Dendritic cell treated with granulocyte-macrophage colony-stimulating factor and Interleukin-4, amounts not matched to agents 40 ng/mL and 50 ng/mL, for 4 days (primary cell): ENCODE data around the gene MOB3B.
"Not testable (repeated sequence)": the region's sequence is repeated elsewhere in the genome, so short reads cannot be mapped to it uniquely, and the experiment has no call there.

ENCODE experiments used
- H3K27ac Mint-ChIP-seq: one replicate; pipeline ENCODE4 v1.8.0; 2022; ENCODE audit warnings: mild to moderate bottlenecking, mixed read lengths
- H3K27me3 Mint-ChIP-seq: one replicate; pipeline ENCODE4 v1.8.0; 2022; ENCODE audit warnings: mild to moderate bottlenecking, mixed read lengths
- H3K36me3 Mint-ChIP-seq: one replicate; pipeline ENCODE4 v1.8.0; 2022; ENCODE audit warnings: low read depth, mixed read lengths
- H3K4me1 Mint-ChIP-seq: one replicate; pipeline ENCODE4 v1.8.0; 2022; ENCODE audit warnings: low read depth, mixed read lengths
- H3K4me3 Mint-ChIP-seq: one replicate; pipeline ENCODE4 v1.8.0; 2022; ENCODE audit warnings: mild to moderate bottlenecking, moderate library complexity, mixed read lengths
- H3K9me3 Mint-ChIP-seq: one replicate; pipeline ENCODE4 v1.8.0; 2022; ENCODE audit warnings: mixed read lengths
- intact Hi-C: fragments of 100-400 bp; cut with micrococcal nuclease; formaldehyde crosslinking; loops from one replicate; pipeline ENCODE4 v1.15.0; 2022

The MOB3B gene

DNA sequence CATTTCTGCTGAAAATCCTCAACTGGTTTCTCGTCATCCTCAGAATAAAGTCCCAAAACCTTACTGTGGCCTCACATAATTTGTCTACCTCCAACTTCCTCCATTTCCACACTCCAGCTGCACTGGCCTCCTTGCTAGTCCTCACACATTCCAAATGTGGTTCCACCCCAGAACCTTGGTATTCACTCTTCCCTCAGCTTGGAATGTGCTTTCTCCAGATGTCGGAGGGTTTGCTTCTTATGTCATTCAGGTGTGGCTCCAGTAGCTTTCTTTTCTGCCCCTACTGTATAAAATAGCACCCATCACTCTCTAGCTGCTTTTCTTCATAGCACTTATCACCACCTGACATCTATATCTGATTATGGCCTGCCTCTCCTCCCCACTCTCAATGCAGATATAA, 108.0 kb downstream of the MOB3B start:
- Mint-ChIP-seq H3K4me3 (no peak overlapping the region), H3K27ac (no peak overlapping the region), H3K36me3 (peaks cover 83% of the 10 kb centered on the region), H3K9me3 (no peaks in the 10 kb centered on the region), H3K27me3 (no peaks in the 10 kb centered on the region), H3K4me1 (peaks cover 53% of the 10 kb centered on the region)
- intact Hi-C loops = no loop called here

DNA sequence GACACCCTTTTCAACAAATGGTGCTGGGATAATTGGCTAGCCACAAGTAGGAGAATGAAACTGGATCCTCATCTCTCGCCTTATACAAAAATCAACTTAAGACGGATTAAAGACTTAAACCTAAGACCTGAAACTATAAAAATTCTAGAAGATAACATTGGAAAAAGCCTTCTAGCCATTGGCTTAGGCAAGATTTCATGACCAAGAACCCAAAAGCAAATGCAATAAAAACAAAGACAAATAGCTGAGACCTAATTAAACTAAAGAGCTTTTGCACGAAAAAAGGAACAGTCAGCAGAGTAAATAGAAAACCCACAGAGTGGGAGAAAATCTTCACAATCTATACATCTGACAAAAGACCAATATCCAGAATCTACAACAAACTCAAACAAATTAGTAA, 110.1 kb downstream of the MOB3B start:
- peaks cover 70% of the 10 kb centered on the region for H3K36me3 Mint-ChIP-seq
- peak overlapping the region; percentile 21 for H3K27ac Mint-ChIP-seq
- H3K27me3 Mint-ChIP-seq, intact Hi-C loops, H3K9me3 Mint-ChIP-seq, H3K4me3 Mint-ChIP-seq: not testable (repeated sequence)
- peaks cover 41% of the 10 kb centered on the region for H3K4me1 Mint-ChIP-seq

DNA sequence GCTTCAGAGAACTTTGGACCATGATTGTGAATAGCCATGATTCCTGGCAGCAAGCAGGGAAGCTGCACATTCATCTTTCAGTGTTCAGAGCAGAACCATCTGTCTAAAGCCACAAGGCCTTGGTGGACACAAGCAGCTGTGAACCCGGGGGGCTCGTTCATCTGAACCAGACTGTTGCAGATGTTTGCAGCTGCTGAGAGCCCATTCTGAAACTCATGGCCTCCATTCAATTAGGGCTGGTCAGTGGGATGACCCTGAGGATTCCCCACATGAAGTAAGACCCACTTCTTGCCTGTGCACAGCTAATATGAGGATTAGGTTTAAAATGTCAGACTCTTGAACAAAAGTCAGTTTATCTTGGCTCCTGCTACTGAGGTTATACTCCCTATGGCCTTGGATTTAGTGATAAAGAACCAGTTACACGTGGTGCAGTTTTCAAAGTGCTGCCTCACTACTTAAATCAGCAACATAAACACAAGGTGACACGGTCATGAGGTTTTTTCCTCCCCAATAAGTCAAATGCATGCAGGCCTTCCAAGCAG, 115.3 kb downstream of the MOB3B start:
- no peaks in the 10 kb centered on the region for H3K27me3 Mint-ChIP-seq
- peaks cover 52% of the 10 kb centered on the region for H3K4me1 Mint-ChIP-seq
- H3K36me3 Mint-ChIP-seq = peaks cover 61% of the 10 kb centered on the region
- H3K9me3 Mint-ChIP-seq = no peaks in the 10 kb centered on the region
- intact Hi-C loops = no loop called here
- H3K27ac Mint-ChIP-seq = no peak overlapping the region
- no peak overlapping the region for H3K4me3 Mint-ChIP-seq

DNA sequence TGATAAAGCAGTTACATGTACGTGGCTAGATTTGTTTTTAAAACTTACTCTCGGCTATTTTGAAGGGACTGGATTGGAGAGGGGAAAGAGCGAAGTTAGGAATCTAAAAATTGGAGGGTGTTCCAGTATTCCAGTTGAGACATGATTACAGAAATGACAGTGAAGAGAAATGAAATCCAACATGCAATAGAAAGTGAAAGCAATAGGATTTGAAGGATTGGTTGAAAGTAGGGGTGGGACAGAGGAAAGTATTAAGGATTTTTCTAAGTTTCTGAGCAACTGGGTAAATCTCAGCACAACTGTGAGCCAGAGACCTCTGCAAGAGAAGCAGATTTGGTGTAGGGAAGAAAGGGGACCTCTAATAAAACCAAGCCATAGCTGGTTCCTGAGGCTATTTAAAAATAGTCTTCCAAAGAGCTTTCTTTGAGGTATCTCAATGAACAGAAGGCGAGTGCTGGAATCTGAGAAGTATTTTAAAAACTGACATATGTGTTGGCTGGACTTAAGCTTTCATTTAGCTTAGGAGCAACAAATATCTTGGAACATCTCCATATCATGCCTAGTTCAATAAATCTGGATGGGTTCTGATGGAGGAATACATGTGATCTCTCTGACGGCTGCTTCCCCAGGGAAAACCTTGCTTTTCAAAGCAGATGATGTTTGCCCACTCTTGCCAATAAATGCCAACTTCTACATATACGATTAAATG, 115.9 kb downstream of the MOB3B start:
- Mint-ChIP-seq H3K36me3 (peaks cover 55% of the 10 kb centered on the region), H3K27ac (peak overlapping the region; percentile 35), H3K27me3 (no peaks in the 10 kb centered on the region), H3K9me3 (no peaks in the 10 kb centered on the region), H3K4me1 (peaks cover 52% of the 10 kb centered on the region), H3K4me3 (no peak overlapping the region)
- intact Hi-C loops = no loop called here

DNA sequence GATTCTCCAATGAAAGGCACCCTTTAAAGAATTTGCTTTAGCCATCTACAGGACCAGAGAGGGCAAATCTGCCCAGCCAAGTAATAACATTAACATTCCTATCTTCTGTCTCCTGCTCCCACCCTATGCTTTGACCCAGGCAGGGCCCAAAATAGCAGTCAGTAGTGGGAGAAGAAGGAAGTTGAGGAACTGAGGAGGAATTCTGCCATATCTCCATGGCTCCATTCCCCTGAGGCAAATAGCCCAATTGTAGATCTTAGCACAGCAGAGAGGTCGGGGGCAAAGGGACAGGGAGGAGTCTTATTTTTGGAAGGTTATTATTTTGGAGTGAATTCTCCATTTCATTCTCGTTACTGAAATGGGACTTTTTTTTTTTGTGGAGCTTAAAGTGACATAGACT, 116.7 kb downstream of the MOB3B start:
- Mint-ChIP-seq H3K27ac (peak overlapping the region; percentile 35), H3K27me3 (no peaks in the 10 kb centered on the region), H3K4me1 (peaks cover 52% of the 10 kb centered on the region), H3K9me3 (no peaks in the 10 kb centered on the region), H3K4me3 (no peak overlapping the region), H3K36me3 (peaks cover 47% of the 10 kb centered on the region)
- intact Hi-C loops = no loop called here

DNA sequence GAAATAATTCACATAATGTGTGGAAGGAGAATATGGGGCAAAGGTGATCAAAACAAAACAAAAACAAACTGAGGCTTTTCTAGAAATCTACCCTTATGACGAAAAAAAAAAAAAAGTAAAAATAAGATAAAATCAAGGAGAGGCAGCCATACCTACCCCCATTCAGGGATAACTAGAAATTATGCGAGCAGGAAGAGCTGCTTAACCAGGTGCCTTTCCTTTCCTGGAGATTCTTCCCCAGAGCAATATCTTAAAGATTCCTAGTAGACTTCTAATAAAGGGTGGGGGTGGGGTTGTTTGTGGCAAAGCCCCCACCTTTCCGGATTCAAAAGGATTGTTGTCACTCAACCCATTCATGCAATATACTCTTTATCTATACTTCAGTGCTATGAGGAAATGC, 117.5 kb downstream of the MOB3B start:
- Mint-ChIP-seq H3K27ac (no peak overlapping the region), H3K4me3 (no peak overlapping the region), H3K9me3 (no peaks in the 10 kb centered on the region), H3K27me3 (no peaks in the 10 kb centered on the region), H3K36me3 (peaks cover 39% of the 10 kb centered on the region), H3K4me1 (peaks cover 60% of the 10 kb centered on the region)
- intact Hi-C loops = no loop called here

DNA sequence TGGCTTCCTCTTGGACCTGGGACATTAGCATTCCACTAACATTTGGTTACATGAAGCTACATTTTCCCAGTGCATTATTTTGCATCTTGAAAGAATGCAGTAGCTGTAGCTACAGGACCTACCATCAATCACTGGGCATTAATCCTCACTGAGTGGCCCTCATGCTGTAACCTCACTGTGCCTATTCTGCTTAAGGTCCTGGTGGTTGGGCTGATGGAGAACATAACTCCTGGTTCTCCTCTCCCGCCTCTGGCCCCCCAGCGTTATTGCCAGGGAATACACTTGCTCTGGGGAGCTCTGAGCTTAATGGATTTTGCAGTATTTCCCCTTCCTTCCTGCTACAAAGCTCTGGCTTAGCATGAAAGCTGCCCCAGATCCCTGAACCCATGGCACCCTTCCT, 121.1 kb downstream of the MOB3B start:
- intact Hi-C loops = no loop called here
- Mint-ChIP-seq H3K9me3 (no peaks in the 10 kb centered on the region), H3K36me3 (peaks cover 35% of the 10 kb centered on the region), H3K27ac (peak overlapping the region; percentile 65), H3K4me3 (no peak overlapping the region), H3K4me1 (peaks cover 83% of the 10 kb centered on the region), H3K27me3 (no peaks in the 10 kb centered on the region)

DNA sequence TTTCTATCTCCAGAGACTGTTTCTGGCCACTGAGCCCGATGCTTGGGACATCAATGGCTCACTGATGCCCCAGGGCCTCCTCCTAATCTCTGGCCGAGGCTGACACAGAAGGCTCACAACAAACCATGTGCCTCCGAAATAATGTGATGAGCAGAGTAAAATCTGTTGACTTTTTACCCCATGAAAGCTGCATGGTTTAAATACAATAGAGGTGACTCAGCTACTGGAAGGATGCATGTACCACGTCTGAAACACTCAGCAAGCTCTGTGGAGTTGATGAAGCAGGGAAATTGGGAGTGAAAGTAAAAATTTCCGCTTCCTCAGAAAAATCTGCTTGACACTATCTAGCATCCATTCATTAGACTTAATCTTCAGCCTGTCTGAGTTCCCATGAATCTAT, 121.6 kb downstream of the MOB3B start:
- H3K4me1 Mint-ChIP-seq = peaks cover 82% of the 10 kb centered on the region
- peaks cover 32% of the 10 kb centered on the region for H3K36me3 Mint-ChIP-seq
- intact Hi-C loops = no loop called here
- no peaks in the 10 kb centered on the region for H3K27me3 Mint-ChIP-seq
- H3K9me3 Mint-ChIP-seq = no peaks in the 10 kb centered on the region
- H3K27ac Mint-ChIP-seq = peak overlapping the region; percentile 55
- no peak overlapping the region for H3K4me3 Mint-ChIP-seq

DNA sequence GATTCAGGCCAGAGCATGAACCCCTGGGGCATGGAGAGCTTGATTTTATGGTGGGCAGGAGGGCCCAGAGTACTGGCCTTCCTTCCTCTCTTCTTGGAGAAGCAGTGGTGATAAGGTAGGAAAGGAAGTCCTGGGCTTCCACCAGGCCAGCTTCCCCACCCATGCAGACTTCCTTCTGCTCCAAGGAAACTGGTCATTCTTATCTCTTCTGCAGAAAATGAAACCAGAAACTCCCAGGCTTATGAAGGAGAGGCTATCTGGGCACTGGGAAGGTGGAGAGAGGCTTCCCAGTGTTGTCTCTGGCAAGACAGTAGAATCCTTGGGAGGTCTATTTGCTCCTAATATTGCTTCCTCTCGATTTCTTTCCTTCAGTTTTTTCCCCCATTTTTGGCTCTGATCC, 122.1 kb downstream of the MOB3B start:
- H3K4me1 Mint-ChIP-seq = peaks cover 83% of the 10 kb centered on the region
- no peak overlapping the region for H3K4me3 Mint-ChIP-seq
- peak overlapping the region; percentile 55 for H3K27ac Mint-ChIP-seq
- intact Hi-C loops = no loop called here
- H3K9me3 Mint-ChIP-seq = no peaks in the 10 kb centered on the region
- H3K27me3 Mint-ChIP-seq = no peaks in the 10 kb centered on the region
- H3K36me3 Mint-ChIP-seq = peaks cover 33% of the 10 kb centered on the region

DNA sequence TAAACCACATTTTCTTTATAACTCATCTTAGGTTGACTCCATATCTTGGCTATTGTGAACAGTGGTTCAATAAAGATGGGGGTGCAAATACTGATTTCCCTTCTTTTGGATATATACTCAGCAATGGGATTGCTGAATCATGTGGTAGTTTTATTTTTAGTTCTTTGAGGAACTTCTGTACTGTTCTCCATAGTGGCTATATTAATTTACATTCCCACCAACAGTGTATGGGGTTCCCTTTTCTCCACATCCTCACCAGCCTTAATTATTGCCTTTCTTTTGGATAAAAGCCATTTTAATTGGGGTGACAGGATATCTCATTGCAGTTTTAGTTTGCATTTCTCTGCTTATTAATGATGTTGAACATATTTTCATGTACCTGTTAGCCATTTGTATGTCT, 125.0 kb downstream of the MOB3B start:
- Mint-ChIP-seq H3K4me3 (no peak overlapping the region), H3K27ac (no peak overlapping the region), H3K27me3 (no peaks in the 10 kb centered on the region), H3K4me1 (peaks cover 82% of the 10 kb centered on the region), H3K9me3 (no peaks in the 10 kb centered on the region), H3K36me3 (peaks cover 27% of the 10 kb centered on the region)
- intact Hi-C loops = no loop called here

DNA sequence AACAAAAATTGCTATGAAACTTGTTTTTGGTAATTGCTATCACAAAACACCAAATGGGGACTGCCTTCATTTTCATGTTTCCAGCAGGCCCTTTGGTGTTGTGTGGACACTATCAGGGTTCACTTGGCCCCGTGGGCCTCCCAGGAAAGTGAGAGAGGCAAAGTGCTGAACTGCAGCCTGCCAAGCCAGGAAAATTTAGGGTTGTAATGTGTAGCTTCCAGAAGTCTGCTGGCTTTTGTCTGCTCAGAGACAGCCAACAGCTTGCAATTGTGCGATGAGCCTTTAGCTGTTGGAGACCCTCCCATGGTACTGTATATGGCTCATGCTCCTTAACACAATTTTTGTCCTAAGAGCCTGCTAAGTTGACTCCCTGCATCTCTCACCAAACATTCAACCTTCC, 127.0 kb downstream of the MOB3B start:
- Mint-ChIP-seq H3K27me3 (no peaks in the 10 kb centered on the region), H3K4me1 (peaks cover 69% of the 10 kb centered on the region), H3K36me3 (peaks cover 43% of the 10 kb centered on the region), H3K27ac (no peak overlapping the region), H3K9me3 (no peaks in the 10 kb centered on the region), H3K4me3 (no peak overlapping the region)
- intact Hi-C loops = no loop called here

DNA sequence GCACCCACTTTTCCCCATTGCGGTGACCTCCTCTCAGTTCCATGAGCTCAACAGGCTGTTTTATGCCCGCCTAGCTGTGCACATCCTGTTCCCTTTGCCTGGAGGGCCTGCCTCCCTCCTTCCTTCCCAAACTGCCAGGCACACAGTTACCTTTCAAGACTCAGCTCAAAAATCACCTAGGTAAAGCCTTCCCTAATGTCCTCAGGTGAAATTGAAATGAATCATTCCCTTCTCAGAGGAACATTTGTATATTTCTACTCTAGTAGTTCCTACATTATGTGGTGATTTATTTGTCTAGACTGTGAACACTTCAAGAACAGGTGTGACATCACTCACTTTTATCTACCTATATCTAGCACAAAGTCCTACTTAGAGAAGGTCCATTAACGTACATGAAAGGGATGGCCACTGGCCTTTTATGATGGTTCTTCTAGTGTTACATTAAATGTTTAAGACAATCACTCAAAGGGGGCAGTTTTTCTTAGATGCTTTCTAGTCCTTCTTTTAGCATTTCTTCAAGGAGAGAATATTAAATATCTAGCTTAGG, 129.2 kb downstream of the MOB3B start:
- intact Hi-C loops = no loop called here
- H3K4me3 Mint-ChIP-seq = no peak overlapping the region
- H3K36me3 Mint-ChIP-seq = peaks cover 52% of the 10 kb centered on the region
- no peaks in the 10 kb centered on the region for H3K9me3 Mint-ChIP-seq
- peaks cover 63% of the 10 kb centered on the region for H3K4me1 Mint-ChIP-seq
- H3K27me3 Mint-ChIP-seq = no peaks in the 10 kb centered on the region
- no peak overlapping the region for H3K27ac Mint-ChIP-seq

DNA sequence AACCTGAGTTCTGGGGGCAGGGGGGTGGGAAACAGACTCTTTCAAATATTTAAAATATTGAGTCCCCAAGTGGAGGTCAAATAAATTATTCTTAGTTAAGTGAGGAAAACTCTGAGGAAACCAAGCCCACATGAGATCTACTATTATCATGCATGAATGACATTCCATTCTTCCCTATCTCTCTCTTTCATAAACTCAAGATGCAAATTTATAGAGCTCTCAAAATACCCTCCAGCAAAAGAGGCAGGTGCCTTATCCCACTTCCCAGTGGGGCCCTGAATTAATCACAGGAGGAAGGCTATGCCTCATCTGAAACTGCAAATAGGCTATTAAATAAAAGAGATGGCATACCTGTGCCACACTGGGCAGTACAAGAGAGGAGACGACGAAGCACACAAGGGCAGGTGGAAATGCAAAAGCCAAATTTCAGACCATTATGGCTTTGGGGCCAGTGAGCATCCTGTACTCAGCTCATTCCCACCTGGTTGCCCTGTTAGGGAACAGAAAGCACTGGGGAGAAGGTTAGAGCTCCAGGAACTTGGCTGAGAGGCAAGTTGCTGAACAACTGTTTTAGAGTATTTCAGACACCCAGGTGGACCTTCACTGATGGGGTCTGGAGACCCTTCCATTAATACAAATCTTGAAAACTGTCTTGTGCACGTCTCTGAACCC, 130.5 kb downstream of the MOB3B start:
- Mint-ChIP-seq H3K4me3 (no peak overlapping the region), H3K27ac (no peak overlapping the region), H3K4me1 (peaks cover 59% of the 10 kb centered on the region), H3K36me3 (peaks cover 58% of the 10 kb centered on the region), H3K9me3 (no peaks in the 10 kb centered on the region), H3K27me3 (no peaks in the 10 kb centered on the region)
- intact Hi-C loops = no loop called here

DNA sequence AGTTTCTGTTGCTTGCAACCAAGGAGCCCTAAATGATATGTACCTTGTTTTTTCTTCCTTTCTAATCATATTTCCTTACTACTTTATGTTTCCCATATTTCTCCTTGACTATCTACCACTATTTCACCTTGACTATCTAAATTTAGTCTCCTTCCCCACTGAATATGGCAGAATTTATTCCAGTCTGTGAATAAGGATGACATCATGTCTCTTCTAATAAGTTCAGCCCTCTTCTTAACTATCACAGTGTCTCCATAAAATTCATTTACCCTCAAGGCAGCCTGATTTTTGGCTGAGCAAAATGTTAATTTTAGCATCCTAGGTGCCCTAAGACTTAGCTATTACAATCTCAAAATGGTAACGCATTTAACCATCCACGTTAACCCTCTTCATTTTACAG, 133.1 kb downstream of the MOB3B start:
- peaks cover 59% of the 10 kb centered on the region for H3K4me1 Mint-ChIP-seq
- peak overlapping the region; percentile 9 for H3K27ac Mint-ChIP-seq
- peaks cover 62% of the 10 kb centered on the region for H3K36me3 Mint-ChIP-seq
- intact Hi-C loops = no loop called here
- H3K9me3 Mint-ChIP-seq = no peaks in the 10 kb centered on the region
- no peak overlapping the region for H3K4me3 Mint-ChIP-seq
- no peaks in the 10 kb centered on the region for H3K27me3 Mint-ChIP-seq
